HL-60 (cell line): ENCODE results near the gene C10orf71.

Experiments used
- DNase-seq, 2 experiments: peaks; one replicate each; pipeline ENCODE4 v3.0.0-alpha.2; 2010 to 2020; ENCODE audit warnings: low read depth in 1 of 2, low spot score in 1 of 2
- H3K27ac ChIP-seq: fragments of 250-450 bp; sonication (Bioruptor Pico); replicated peaks from 2 replicates; pipeline ENCODE4 v1.5.1; 2020; ENCODE audit warnings: mild to moderate bottlenecking, moderate library complexity
- H3K27me3 ChIP-seq: fragments of 250-450 bp; sonication (Bioruptor Pico); 2 replicates; pipeline ENCODE4 v1.5.1; 2021; ENCODE audit warnings: mild to moderate bottlenecking, moderate library complexity; ENCODE audit not compliant: insufficient read depth, poor library complexity, severe bottlenecking
- H3K4me3 ChIP-seq: replicated peaks from 2 replicates; pipeline ENCODE4 v1.5.1; 2011; ENCODE audit warnings: mild to moderate bottlenecking, control low read depth, low read length; ENCODE audit not compliant: insufficient read depth
- GABPA ChIP-seq: IDR thresholded peaks from 2 replicates; pipeline ENCODE4 v1.6.1; 2012; ENCODE audit warnings: low read depth
- POLR2AphosphoS5 ChIP-seq: IDR thresholded peaks from 2 replicates; pipeline ENCODE4 v1.6.1; 2012; ENCODE audit warnings: low read depth
- SPI1 ChIP-seq: IDR thresholded peaks from 2 replicates; pipeline ENCODE4 v1.6.1; 2012; ENCODE audit warnings: low read depth, mild to moderate bottlenecking, borderline replicate concordance
- TF ChIP-seq, protein P1 (sequence below): IDR thresholded peaks from 2 replicates; pipeline ENCODE4 v1.6.1; 2012; ENCODE audit warnings: low read depth; ENCODE audit not compliant: insufficient replicate concordance
- TF ChIP-seq, protein P2 (sequence below): IDR thresholded peaks from one replicate; pipeline ENCODE4 v1.5.1; 2011; ENCODE audit warnings: low read length, control low read depth, inconsistent platforms; ENCODE audit not compliant: insufficient read depth

The C10orf71 gene

DNA sequence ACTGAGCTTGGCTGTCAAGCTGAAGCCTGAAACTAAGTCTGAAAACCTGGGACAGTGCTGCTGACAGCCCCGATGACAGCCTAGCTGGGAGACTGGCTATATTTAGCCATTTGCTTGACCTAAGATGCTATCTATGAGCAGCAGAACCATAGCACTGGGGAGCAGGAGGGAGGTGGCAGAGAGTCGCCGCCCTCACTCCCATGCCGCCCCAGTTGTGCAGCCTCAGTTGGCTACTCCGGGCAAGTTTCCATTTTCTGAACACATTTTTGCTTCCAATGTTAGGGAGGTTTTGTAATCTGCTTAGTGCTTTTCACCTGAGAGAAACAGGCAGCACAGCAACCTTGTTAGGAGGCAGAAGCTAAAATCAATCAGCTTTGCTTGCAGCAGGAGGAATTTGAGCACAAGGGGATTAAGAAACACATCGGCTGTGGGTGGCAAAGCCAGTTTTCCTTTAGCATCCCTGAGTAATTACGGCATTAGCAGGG, 20.4 kb upstream of the C10orf71 start:
- no peak for DNase-seq
- H3K27ac ChIP-seq, result no peak overlapping the region
- TF ChIP-seq SPI1, result no peak
- TF ChIP-seq, protein P1, sequence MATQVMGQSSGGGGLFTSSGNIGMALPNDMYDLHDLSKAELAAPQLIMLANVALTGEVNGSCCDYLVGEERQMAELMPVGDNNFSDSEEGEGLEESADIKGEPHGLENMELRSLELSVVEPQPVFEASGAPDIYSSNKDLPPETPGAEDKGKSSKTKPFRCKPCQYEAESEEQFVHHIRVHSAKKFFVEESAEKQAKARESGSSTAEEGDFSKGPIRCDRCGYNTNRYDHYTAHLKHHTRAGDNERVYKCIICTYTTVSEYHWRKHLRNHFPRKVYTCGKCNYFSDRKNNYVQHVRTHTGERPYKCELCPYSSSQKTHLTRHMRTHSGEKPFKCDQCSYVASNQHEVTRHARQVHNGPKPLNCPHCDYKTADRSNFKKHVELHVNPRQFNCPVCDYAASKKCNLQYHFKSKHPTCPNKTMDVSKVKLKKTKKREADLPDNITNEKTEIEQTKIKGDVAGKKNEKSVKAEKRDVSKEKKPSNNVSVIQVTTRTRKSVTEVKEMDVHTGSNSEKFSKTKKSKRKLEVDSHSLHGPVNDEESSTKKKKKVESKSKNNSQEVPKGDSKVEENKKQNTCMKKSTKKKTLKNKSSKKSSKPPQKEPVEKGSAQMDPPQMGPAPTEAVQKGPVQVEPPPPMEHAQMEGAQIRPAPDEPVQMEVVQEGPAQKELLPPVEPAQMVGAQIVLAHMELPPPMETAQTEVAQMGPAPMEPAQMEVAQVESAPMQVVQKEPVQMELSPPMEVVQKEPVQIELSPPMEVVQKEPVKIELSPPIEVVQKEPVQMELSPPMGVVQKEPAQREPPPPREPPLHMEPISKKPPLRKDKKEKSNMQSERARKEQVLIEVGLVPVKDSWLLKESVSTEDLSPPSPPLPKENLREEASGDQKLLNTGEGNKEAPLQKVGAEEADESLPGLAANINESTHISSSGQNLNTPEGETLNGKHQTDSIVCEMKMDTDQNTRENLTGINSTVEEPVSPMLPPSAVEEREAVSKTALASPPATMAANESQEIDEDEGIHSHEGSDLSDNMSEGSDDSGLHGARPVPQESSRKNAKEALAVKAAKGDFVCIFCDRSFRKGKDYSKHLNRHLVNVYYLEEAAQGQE, result no peak
- TF ChIP-seq, protein P2, sequence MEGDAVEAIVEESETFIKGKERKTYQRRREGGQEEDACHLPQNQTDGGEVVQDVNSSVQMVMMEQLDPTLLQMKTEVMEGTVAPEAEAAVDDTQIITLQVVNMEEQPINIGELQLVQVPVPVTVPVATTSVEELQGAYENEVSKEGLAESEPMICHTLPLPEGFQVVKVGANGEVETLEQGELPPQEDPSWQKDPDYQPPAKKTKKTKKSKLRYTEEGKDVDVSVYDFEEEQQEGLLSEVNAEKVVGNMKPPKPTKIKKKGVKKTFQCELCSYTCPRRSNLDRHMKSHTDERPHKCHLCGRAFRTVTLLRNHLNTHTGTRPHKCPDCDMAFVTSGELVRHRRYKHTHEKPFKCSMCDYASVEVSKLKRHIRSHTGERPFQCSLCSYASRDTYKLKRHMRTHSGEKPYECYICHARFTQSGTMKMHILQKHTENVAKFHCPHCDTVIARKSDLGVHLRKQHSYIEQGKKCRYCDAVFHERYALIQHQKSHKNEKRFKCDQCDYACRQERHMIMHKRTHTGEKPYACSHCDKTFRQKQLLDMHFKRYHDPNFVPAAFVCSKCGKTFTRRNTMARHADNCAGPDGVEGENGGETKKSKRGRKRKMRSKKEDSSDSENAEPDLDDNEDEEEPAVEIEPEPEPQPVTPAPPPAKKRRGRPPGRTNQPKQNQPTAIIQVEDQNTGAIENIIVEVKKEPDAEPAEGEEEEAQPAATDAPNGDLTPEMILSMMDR, result no peak
- TF ChIP-seq POLR2AphosphoS5, result no peak
- TF ChIP-seq GABPA, result no peak
- H3K4me3 ChIP-seq, result no peak overlapping the region
- no peaks in the 10 kb centered on the region for H3K27me3 ChIP-seq

DNA sequence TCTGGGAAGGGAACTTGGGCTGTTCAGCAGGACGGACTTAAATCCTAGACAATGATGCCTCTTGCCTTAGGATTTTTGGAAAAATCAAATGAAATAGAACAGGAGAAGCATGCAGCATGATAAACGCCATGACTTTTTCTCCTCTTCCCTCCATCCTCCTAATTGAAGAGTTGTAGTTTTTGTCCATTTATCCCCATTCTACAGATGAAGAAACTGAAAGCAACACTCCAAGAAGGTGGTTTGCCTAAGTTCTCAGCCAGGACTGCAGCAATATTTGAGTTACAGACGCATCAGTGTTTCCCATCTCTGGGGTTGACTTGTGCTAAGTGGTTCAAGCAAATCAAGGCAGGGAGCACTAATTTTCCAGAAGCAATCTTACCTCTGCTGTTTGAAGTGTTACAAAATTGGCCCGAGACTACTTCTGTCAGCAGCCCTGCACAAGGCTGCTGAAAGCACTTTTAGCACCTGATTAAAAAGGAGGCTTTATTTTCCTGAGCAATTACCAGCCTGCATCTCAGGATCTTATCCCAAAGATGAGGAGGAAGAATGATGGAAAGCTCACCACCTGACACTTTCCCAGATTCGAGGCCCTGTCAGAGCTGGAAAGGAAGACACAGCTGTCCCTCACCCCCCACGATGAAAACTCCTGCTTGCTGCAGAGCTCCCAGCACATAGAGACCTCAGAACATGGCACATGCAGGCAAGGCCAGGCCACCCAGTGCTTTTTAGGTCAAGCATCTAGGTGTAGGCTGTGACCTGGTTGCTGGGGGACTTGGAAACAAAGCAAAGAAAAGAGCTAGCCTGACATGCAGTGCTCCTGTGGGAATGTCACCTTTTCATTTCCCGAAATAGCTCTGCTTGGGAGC, 19.7 kb upstream of the C10orf71 start:
- TF ChIP-seq, protein P1, result no peak
- TF ChIP-seq GABPA (no peak), SPI1 (no peak), POLR2AphosphoS5 (no peak)
- TF ChIP-seq, protein P2, result no peak
- no peak overlapping the region for H3K4me3 ChIP-seq
- H3K27me3 ChIP-seq, result no peaks in the 10 kb centered on the region
- no peak overlapping the region for H3K27ac ChIP-seq
- DNase-seq, result no peak

DNA sequence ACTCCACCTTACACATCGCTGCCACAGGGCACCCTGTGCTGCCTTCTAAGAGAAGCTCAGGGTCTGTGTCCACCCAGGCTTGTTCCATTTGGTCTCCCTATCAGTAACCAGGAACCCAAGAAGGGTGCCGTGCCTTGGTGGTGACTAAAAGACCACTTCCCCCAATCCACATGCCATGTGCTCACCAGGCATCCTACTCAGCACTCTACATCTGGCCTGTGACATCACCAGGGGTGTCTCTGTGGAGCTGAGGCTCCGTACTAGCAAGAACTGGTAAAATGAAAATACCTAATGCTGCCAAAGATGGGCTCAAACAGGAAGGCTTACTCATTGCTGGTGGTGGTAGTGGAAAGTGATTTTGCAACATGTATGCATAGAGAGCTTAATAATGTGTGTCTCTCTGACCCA, 19.0 kb upstream of the C10orf71 start:
- no peak overlapping the region for H3K27ac ChIP-seq
- DNase-seq, result peak in 1 of 2 experiments; percentile 58

More for the DNA sequence above, 19.0 kb upstream of the C10orf71 start:
- no peaks in the 10 kb centered on the region for H3K27me3 ChIP-seq
- no peak overlapping the region for H3K4me3 ChIP-seq
- TF ChIP-seq, protein P2, result no peak
- TF ChIP-seq POLR2AphosphoS5, result no peak
- TF ChIP-seq, protein P1, result no peak
